Neural cell (in vitro differentiated cells): ENCODE measurements around the gene KRT35. TPM values are rescaled to one million over a fixed set of nuclear protein-coding genes. Genes with fewer than 3 reads are reported as not detected.

ENCODE experiments used
- H2AFZ ChIP-seq: fragments of 200-600, 300-800 bp; sonication (generic), shearing (Covaris generic); 2 replicates; pipeline ENCODE4 v1.6.0; 2014; ENCODE audit warnings: low read depth, mild to moderate bottlenecking, antibody characterized with exemption, low read length, moderate library complexity
- H3F3A ChIP-seq: fragments of 200-600 bp; shearing (Covaris generic); 2 replicates; pipeline ENCODE4 v1.6.1; 2016; ENCODE audit warnings: mild to moderate bottlenecking, moderate library complexity, mixed read lengths, antibody characterized with exemption, low read length; ENCODE audit not compliant: insufficient read depth, poor library complexity, severe bottlenecking
- H3K27ac ChIP-seq: fragments of 200-600, 300-800 bp; sonication (generic), shearing (Covaris generic); 2 replicates; pipeline ENCODE4 v1.5.1; 2014; ENCODE audit warnings: mild to moderate bottlenecking, low read length, moderate library complexity
- H3K27me3 ChIP-seq: fragments of 300-800, 200-600 bp; sonication (generic), shearing (Covaris generic); 2 replicates; pipeline ENCODE4 v1.6.0; 2014; ENCODE audit warnings: mild to moderate bottlenecking, low read depth, low read length, moderate library complexity; ENCODE audit not compliant: insufficient read depth
- H3K36me3 ChIP-seq: fragments of 300-800, 200-600 bp; sonication (generic), shearing (Covaris generic); 2 replicates; pipeline ENCODE4 v1.5.1; 2014; ENCODE audit warnings: mild to moderate bottlenecking, antibody characterized with exemption, low read length, moderate library complexity; ENCODE audit not compliant: insufficient read depth
- H3K4me2 ChIP-seq: fragments of 300-800, 200-600 bp; sonication (generic), shearing (Covaris generic); 2 replicates; pipeline ENCODE4 v1.6.0; 2014; ENCODE audit warnings: mild to moderate bottlenecking, low read length
- H3K4me3 ChIP-seq: fragments of 300-800, 200-600 bp; sonication (generic), shearing (Covaris generic); 2 replicates; pipeline ENCODE4 v1.5.1; 2014; ENCODE audit warnings: mild to moderate bottlenecking, low read length, moderate library complexity
- H3K79me2 ChIP-seq: fragments of 200-600 bp; shearing (Covaris generic); replicated peaks from 2 replicates; pipeline ENCODE4 v1.6.0; 2014; ENCODE audit warnings: mild to moderate bottlenecking, low read length, moderate library complexity; ENCODE audit not compliant: insufficient read depth
- H3K9ac ChIP-seq: fragments of 300-800, 200-600 bp; sonication (generic), shearing (Covaris generic); 2 replicates; pipeline ENCODE4 v1.6.1; 2016; ENCODE audit warnings: mild to moderate bottlenecking, low read length, mixed read lengths
- H3K9me2 ChIP-seq: fragments of 200-600 bp; shearing (Covaris generic); 2 replicates; pipeline ENCODE4 v1.6.1; 2016; ENCODE audit warnings: mild to moderate bottlenecking, low read length, mixed read lengths; ENCODE audit not compliant: insufficient read depth
- H3K9me3 ChIP-seq: fragments of 200-600, 300-800 bp; sonication (generic), shearing (Covaris generic); 2 replicates; pipeline ENCODE4 v1.6.1; 2016; ENCODE audit warnings: mild to moderate bottlenecking, mixed run types, low read length, moderate library complexity, mixed read lengths
- H4K20me1 ChIP-seq: fragments of 200-600 bp; shearing (Covaris generic); 2 replicates; pipeline ENCODE4 v1.6.1; 2016; ENCODE audit warnings: mild to moderate bottlenecking, mixed run types; ENCODE audit not compliant: insufficient read depth
- EP300 ChIP-seq: fragments of 450-650 bp; conservative IDR thresholded peaks from 2 replicates; pipeline ENCODE4 v1.6.1; 2014; ENCODE audit warnings: antibody characterized with exemption, mild to moderate bottlenecking, moderate library complexity; ENCODE audit not compliant: poor library complexity, severe bottlenecking
- EZH2 ChIP-seq: fragments of 200-600, 300-800 bp; shearing (Covaris generic), sonication (generic); IDR thresholded peaks from 2 replicates; pipeline ENCODE4 v1.6.1; 2014; ENCODE audit warnings: antibody characterized with exemption, low read length, borderline replicate concordance, mild to moderate bottlenecking; ENCODE audit not compliant: insufficient read depth, poor library complexity, severe bottlenecking
- MXI1 ChIP-seq: fragments of 450-650 bp; conservative IDR thresholded peaks from 2 replicates; pipeline ENCODE4 v1.6.1; 2014; ENCODE audit warnings: antibody characterized with exemption, mild to moderate bottlenecking; ENCODE audit not compliant: poor library complexity, severe bottlenecking
- POLR2AphosphoS5 ChIP-seq: IDR thresholded peaks from 2 replicates; pipeline ENCODE4 v1.6.1; 2012
- RAD21 ChIP-seq: fragments of 450-650 bp; conservative IDR thresholded peaks from 2 replicates; pipeline ENCODE4 v1.6.1; 2014; ENCODE audit warnings: antibody characterized with exemption, mild to moderate bottlenecking, moderate library complexity
- SMC3 ChIP-seq: fragments of 450-650 bp; conservative IDR thresholded peaks from 2 replicates; pipeline ENCODE4 v1.6.1; 2014; ENCODE audit warnings: antibody characterized with exemption, mild to moderate bottlenecking, moderate library complexity; ENCODE audit not compliant: poor library complexity
- TAF1 ChIP-seq: IDR thresholded peaks from 2 replicates; pipeline ENCODE4 v1.6.1; 2012; ENCODE audit warnings: low read depth
- polyA plus RNA-seq: library from polyadenylated mRNA; depleted of rRNA; stranded (reverse); fragments of >200 nt; gene quantifications from 2 replicates; pipeline ENCODE4 v1.2.3, GENCODE V29; 2014
- TF ChIP-seq, protein P1 (sequence below): fragments of 450-650 bp; IDR thresholded peaks from 2 replicates; pipeline ENCODE4 v1.5.1; 2014; ENCODE audit warnings: antibody characterized with exemption, mild to moderate bottlenecking, moderate library complexity; ENCODE audit not compliant: poor library complexity, severe bottlenecking
- TF ChIP-seq, protein P2 (sequence below): IDR thresholded peaks from 2 replicates; pipeline ENCODE4 v1.6.1; 2012; ENCODE audit warnings: borderline replicate concordance

The KRT35 gene
- polyA plus RNA-seq, 1 donor from 2014 or later, result not detected

- Histone ChIP-seq H3K4me3 (no peak overlapping the region), H3K4me2 (no peak overlapping the region), H3K9ac (no peak overlapping the region), H3K27ac (no peak overlapping the region), H2AFZ (no peak overlapping the region), H3K79me2 (no peaks in the 10 kb centered on the region), H3K9me3 (no peaks in the 10 kb centered on the region), H3K9me2 (no peaks in the 10 kb centered on the region), H3K36me3 (no peaks in the 10 kb centered on the region), H4K20me1 (no peaks in the 10 kb centered on the region), H3K27me3 (no peaks in the 10 kb centered on the region), H3F3A (no peaks in the 10 kb centered on the region)
- TF ChIP-seq, protein P1, sequence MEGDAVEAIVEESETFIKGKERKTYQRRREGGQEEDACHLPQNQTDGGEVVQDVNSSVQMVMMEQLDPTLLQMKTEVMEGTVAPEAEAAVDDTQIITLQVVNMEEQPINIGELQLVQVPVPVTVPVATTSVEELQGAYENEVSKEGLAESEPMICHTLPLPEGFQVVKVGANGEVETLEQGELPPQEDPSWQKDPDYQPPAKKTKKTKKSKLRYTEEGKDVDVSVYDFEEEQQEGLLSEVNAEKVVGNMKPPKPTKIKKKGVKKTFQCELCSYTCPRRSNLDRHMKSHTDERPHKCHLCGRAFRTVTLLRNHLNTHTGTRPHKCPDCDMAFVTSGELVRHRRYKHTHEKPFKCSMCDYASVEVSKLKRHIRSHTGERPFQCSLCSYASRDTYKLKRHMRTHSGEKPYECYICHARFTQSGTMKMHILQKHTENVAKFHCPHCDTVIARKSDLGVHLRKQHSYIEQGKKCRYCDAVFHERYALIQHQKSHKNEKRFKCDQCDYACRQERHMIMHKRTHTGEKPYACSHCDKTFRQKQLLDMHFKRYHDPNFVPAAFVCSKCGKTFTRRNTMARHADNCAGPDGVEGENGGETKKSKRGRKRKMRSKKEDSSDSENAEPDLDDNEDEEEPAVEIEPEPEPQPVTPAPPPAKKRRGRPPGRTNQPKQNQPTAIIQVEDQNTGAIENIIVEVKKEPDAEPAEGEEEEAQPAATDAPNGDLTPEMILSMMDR, result no peak
- TF ChIP-seq SMC3, result no peak
- TF ChIP-seq TAF1, result no peak
- no peak for TF ChIP-seq RAD21
- no peak for TF ChIP-seq EP300
- TF ChIP-seq MXI1, result no peak
- no peak for TF ChIP-seq POLR2AphosphoS5
- no peak for TF ChIP-seq EZH2
- TF ChIP-seq, protein P2, sequence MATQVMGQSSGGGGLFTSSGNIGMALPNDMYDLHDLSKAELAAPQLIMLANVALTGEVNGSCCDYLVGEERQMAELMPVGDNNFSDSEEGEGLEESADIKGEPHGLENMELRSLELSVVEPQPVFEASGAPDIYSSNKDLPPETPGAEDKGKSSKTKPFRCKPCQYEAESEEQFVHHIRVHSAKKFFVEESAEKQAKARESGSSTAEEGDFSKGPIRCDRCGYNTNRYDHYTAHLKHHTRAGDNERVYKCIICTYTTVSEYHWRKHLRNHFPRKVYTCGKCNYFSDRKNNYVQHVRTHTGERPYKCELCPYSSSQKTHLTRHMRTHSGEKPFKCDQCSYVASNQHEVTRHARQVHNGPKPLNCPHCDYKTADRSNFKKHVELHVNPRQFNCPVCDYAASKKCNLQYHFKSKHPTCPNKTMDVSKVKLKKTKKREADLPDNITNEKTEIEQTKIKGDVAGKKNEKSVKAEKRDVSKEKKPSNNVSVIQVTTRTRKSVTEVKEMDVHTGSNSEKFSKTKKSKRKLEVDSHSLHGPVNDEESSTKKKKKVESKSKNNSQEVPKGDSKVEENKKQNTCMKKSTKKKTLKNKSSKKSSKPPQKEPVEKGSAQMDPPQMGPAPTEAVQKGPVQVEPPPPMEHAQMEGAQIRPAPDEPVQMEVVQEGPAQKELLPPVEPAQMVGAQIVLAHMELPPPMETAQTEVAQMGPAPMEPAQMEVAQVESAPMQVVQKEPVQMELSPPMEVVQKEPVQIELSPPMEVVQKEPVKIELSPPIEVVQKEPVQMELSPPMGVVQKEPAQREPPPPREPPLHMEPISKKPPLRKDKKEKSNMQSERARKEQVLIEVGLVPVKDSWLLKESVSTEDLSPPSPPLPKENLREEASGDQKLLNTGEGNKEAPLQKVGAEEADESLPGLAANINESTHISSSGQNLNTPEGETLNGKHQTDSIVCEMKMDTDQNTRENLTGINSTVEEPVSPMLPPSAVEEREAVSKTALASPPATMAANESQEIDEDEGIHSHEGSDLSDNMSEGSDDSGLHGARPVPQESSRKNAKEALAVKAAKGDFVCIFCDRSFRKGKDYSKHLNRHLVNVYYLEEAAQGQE, result no peak
These were observed 13.4 kb downstream of the KRT35 start for GRCh38 chr17:41467561-41467960.

- Histone ChIP-seq H3F3A (no peaks in the 10 kb centered on the region), H3K4me2 (no peak within 1 kb of the TSS), H3K79me2 (no peaks in the 10 kb centered on the region), H3K27ac (no peak within 1 kb of the TSS), H3K9me2 (no peaks in the 10 kb centered on the region), H3K9me3 (no peaks in the 10 kb centered on the region), H3K36me3 (no peaks in the 10 kb centered on the region), H3K27me3 (no peaks in the 10 kb centered on the region), H2AFZ (no peak within 1 kb of the TSS), H3K9ac (no peak within 1 kb of the TSS), H3K4me3 (no peak within 1 kb of the TSS), H4K20me1 (no peaks in the 10 kb centered on the region)
- TF ChIP-seq EZH2 (no peak), TAF1 (no peak), POLR2AphosphoS5 (no peak), SMC3 (no peak), RAD21 (no peak), MXI1 (no peak), EP300 (no peak)
- TF ChIP-seq, protein P1, result no peak
- TF ChIP-seq, protein P2, result no peak
These were observed 14.0 kb downstream of the KRT35 start, which contains the start of gene KRT32 for GRCh38 chr17:41466988-41467387. Gene KRT32, minus strand, starts transcription at chr17:41467386. Its CDS starts 61 bp downstream, at chr17:41467325.
